Effector memory CD4-positive, alpha-beta T cell (primary cell): ENCODE results near the gene LYSMD2.

Source experiments
- DNase-seq, 3 donors: peaks; one replicate each; pipeline ENCODE4 v3.0.0-alpha.2; 2020
- H3K27ac ChIP-seq: 2 replicates; pipeline ENCODE4 v1.7.0; 2013; ENCODE audit warnings: mild to moderate bottlenecking, low read length, moderate library complexity; ENCODE audit not compliant: insufficient read depth, poor library complexity, severe bottlenecking
- H3K27me3 ChIP-seq: replicated peaks from 2 replicates; pipeline ENCODE4 v1.7.0; 2013; ENCODE audit warnings: mild to moderate bottlenecking, low read length; ENCODE audit not compliant: insufficient read depth, control insufficient read depth, poor library complexity, severe bottlenecking
- H3K36me3 ChIP-seq: 2 replicates; pipeline ENCODE4 v1.7.0; 2013; ENCODE audit warnings: mild to moderate bottlenecking, low read length, moderate library complexity; ENCODE audit not compliant: control insufficient read depth, insufficient read depth
- H3K4me1 ChIP-seq: 2 replicates; pipeline ENCODE4 v1.7.0; 2013; ENCODE audit warnings: low read length, mild to moderate bottlenecking; ENCODE audit not compliant: control insufficient read depth, insufficient read depth, poor library complexity, severe bottlenecking
- H3K4me3 ChIP-seq: 2 replicates; pipeline ENCODE4 v1.7.0; 2013; ENCODE audit warnings: low read length, low read depth, mild to moderate bottlenecking; ENCODE audit not compliant: insufficient read depth, poor library complexity, severe bottlenecking
- H3K9me3 ChIP-seq: 2 replicates; pipeline ENCODE4 v1.7.0; 2013; ENCODE audit warnings: mild to moderate bottlenecking, low read length, moderate library complexity; ENCODE audit not compliant: control insufficient read depth

The LYSMD2 gene

DNA sequence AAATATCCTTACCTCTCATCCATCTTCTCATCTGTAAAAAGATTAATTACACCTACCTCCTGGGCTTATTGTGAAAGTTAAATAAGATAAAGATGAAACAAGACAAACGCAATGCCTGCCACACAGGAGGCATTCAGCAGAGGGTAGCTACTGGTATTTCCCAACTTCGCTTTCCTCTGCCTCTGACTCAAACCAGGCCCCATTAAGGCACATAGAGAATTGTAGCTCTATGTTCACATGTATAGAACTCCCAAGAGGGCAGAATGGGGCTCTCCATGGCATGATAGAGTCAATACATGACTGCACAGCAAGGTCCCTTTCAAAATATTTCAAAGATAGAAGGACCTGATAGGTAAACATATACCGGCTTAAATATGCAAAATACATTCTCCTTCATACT is 1.4 kb downstream of the LYSMD2 start:
- H3K9me3 ChIP-seq = no peaks in the 10 kb centered on the region
- H3K27ac ChIP-seq = peak overlapping the region; percentile 83
- H3K36me3 ChIP-seq = no peaks in the 10 kb centered on the region
- H3K4me1 ChIP-seq = peaks cover 55% of the 10 kb centered on the region
- peak overlapping the region; percentile 72 for H3K4me3 ChIP-seq
- H3K27me3 ChIP-seq = no peaks in the 10 kb centered on the region
- no peak for DNase-seq

DNA sequence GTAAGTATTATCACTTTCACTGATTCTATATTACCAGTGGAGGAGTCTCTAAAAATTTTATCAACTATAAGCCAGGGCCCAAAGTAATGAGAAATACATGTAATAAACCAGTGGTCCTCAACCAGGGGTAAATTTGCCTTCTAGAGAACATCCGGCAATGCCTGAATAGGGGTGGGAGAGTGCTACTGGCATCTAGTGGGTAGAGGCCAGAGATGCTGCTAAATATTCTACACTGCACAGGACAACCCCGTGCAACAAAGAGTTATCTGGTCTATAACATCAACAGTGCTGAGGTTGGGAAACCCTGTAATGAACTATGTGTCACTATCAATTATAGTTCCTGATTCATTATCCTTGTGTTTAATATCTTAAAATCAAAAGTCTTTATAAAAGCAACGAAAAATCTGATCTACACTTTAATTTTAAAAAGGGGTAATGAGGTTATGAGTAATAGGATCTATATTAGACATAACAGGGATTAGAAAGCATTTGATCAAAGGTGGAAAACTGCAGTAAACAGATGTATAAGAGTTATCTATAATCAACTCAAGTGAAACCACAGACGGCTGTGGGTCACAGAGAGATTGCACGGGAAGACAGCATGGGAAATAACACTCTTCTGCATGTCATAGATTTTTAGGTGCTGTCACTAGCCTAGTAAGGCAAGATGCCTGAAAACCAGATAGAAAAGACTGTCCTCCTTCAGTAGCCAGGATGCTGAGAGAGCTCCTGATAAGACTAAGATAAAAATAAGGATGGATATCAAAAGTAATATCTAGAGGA is 2.0 kb downstream of the LYSMD2 start:
- peak in 1 of 3 donors; percentile 37 for DNase-seq
- Histone ChIP-seq H3K4me3 (peak overlapping the region; percentile 72), H3K36me3 (no peaks in the 10 kb centered on the region), H3K9me3 (no peaks in the 10 kb centered on the region), H3K27ac (peak overlapping the region; percentile 83), H3K27me3 (no peaks in the 10 kb centered on the region), H3K4me1 (peaks cover 62% of the 10 kb centered on the region)

DNA sequence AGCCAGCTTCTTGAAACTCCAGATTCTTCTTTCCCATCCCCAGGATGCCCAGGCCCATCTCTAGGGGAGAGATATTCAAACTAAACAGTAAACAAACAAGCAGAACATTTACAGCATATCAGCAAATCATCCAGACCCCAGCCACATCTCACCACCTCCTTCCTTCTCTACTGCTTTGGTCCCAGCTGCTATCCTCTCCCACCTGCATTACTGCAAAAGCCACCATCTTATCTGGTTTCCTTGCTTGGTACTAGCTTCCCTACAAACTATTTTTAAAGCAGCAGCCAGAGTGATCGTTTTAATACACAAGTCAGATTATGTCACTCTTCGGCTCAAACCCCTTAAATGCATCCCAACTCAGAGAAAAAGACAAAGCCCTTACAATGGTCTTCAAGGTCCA is 4.8 kb downstream of the LYSMD2 start:
- peak overlapping the region; percentile 46 for H3K4me3 ChIP-seq
- no peaks in the 10 kb centered on the region for H3K9me3 ChIP-seq
- no peaks in the 10 kb centered on the region for H3K36me3 ChIP-seq
- peaks cover 54% of the 10 kb centered on the region for H3K4me1 ChIP-seq
- no peaks in the 10 kb centered on the region for H3K27me3 ChIP-seq
- DNase-seq = no peak
- H3K27ac ChIP-seq = peak overlapping the region; percentile 91

DNA sequence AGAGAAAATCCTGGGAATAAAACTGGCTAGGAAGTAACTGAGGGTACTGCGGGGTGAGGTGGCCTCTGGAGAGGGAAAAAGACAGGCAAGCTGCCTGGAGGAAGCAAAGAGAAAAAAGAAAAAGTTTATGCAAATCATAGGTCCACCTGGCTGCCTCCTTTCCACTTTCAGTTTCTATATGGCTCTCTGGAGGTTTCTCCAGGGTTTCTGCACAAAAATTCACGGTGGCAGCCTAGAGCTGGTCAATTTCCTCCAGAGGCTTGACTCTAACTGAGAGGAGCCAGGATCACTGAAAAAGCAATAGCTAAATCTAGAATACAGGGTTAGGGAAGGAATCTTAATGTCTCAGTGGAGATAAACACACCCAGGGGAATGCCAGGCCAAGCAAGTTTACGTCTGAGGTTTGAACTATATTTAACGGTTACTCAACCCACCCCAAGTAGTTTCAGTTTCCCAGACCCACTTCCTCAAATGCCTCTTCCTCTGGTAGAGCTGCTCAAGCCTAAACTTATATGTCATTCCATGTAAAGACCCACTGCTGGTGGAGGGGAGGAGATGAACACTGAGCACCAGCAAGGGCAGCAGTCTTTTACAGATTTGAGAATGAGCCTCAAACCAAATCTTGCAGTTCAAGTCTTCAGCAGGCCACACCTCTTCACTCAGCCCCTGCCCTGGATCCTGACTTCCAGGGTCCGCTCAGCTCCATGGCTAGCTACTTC is 5.7 kb downstream of the LYSMD2 start:
- peak overlapping the region; percentile 91 for H3K27ac ChIP-seq
- H3K9me3 ChIP-seq = no peaks in the 10 kb centered on the region
- H3K27me3 ChIP-seq = no peaks in the 10 kb centered on the region
- DNase-seq = peak in 2 of 3 donors; percentile 22 to 25
- H3K4me3 ChIP-seq = peak overlapping the region; percentile 46
- no peaks in the 10 kb centered on the region for H3K36me3 ChIP-seq
- peaks cover 54% of the 10 kb centered on the region for H3K4me1 ChIP-seq

- H3K4me3 ChIP-seq = no peak overlapping the region
- H3K27me3 ChIP-seq = no peaks in the 10 kb centered on the region
- no peaks in the 10 kb centered on the region for H3K36me3 ChIP-seq
- H3K4me1 ChIP-seq = peaks cover 24% of the 10 kb centered on the region
- peak overlapping the region; percentile 28 for H3K27ac ChIP-seq
- no peak for DNase-seq
- no peaks in the 10 kb centered on the region for H3K9me3 ChIP-seq
Observed at GRCh38 chr15:51727141-51727897, 10.1 kb downstream of the LYSMD2 start.

GRCh38 chr15:51726302-51727073 is 11.0 kb downstream of the LYSMD2 start:
- DNase-seq = no peak
- peaks cover 20% of the 10 kb centered on the region for H3K4me1 ChIP-seq
- peaks cover 1% of the 10 kb centered on the region for H3K36me3 ChIP-seq
- H3K9me3 ChIP-seq = no peaks in the 10 kb centered on the region
- H3K4me3 ChIP-seq = no peak overlapping the region
- no peak overlapping the region for H3K27ac ChIP-seq
- H3K27me3 ChIP-seq = no peaks in the 10 kb centered on the region

DNA sequence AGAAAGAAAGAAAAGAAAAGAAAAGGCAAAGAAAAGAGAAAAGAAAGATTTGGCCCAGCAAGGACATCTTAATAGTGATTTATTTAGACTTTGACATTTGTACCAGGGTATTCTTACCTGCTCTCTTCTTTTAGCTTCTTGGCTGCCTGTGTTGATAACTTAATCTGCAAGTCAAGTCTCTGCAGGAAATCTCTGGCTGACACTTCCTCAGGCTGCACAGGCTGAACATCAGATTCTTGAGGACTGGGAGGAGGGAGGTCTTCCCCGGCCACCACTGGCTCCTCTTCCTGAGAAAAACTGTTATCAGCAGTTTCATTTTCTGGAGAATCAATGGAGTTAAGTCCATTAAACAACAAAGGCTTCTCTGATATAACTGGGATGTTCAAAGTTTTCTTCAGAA is 12.8 kb downstream of the LYSMD2 start:
- Histone ChIP-seq H3K4me3 (no peak overlapping the region), H3K9me3 (no peaks in the 10 kb centered on the region), H3K4me1 (peaks cover 9% of the 10 kb centered on the region), H3K36me3 (peaks cover 11% of the 10 kb centered on the region), H3K27me3 (no peaks in the 10 kb centered on the region), H3K27ac (no peak overlapping the region)
- no peak for DNase-seq

- Histone ChIP-seq H3K9me3 (no peaks in the 10 kb centered on the region), H3K4me1 (peaks cover 9% of the 10 kb centered on the region), H3K4me3 (no peak overlapping the region), H3K27ac (no peak overlapping the region), H3K36me3 (peaks cover 11% of the 10 kb centered on the region), H3K27me3 (no peaks in the 10 kb centered on the region)
- no peak for DNase-seq
Observed at GRCh38 chr15:51724199-51724598, 13.3 kb downstream of the LYSMD2 start.

DNA sequence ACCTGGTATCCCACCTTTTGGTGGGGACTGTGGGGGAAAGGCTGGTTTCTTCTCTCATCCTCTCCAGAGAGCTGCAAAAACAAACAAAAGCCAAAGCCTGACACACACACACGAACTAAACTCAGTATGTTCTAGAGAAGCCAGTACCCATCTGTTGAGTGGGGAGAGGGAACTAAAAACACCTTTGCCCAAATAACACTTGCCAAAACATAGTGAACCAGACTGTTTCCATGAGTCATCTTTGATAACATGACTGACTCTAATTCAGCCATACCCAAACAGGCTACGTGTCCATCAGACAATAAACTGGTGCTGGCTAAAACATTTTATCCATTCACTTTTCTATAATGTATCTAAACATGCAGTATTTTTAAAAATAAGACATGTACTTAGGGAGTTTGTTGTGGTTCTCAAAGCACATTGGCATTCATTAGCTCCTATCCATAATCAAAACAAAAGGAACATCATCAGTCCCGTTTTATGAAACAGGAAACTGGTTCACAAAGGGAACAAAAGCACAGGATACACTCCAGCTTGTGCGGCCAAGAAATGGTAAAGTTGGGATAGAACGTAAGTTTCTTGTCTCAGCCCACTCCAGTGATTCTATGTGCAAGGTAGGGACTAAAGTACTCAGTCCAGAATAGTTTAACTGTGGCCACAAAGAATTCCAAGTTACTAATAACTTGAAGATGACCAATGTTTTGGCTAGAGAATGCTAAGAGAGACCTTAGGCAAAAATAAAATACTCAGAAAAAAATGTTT is 16.1 kb downstream of the LYSMD2 start:
- Histone ChIP-seq H3K36me3 (peaks cover 11% of the 10 kb centered on the region), H3K4me1 (peaks cover 9% of the 10 kb centered on the region), H3K27ac (no peak overlapping the region), H3K27me3 (no peaks in the 10 kb centered on the region), H3K4me3 (no peak overlapping the region), H3K9me3 (no peaks in the 10 kb centered on the region)
- no peak for DNase-seq
